ENCODE data around the gene SPECC1. TPM values are rescaled to one million over a fixed set of nuclear protein-coding genes. Genes with fewer than 3 reads are reported as not detected.

Gene SPECC1
- total RNA-seq, 1 donor from 2014 or later = 10.1 TPM

DNA sequence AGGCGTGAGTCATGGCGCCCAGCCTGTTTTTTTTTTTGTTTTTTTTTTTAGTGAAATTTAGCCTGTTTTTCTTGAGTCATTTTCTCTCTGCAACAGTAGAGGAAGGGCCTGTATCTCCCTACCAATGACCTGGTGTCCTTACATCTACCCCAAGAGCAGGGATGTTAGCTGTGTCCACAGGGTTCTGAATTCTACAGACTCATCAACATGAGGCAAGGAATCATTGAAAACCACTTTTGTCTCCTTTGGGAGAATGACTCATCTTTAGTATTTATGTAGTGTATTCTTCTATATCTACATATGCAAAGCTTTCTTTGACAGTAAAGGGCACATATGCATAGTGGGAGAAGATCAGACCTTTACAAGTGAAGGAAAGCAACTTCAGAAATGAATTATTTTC is 105.3 kb downstream of the SPECC1 start:
- intact Hi-C loops (cut with DNase I) = no loop called here
- no peak for DNase-seq (ENCODE audit: low spot score)

DNA sequence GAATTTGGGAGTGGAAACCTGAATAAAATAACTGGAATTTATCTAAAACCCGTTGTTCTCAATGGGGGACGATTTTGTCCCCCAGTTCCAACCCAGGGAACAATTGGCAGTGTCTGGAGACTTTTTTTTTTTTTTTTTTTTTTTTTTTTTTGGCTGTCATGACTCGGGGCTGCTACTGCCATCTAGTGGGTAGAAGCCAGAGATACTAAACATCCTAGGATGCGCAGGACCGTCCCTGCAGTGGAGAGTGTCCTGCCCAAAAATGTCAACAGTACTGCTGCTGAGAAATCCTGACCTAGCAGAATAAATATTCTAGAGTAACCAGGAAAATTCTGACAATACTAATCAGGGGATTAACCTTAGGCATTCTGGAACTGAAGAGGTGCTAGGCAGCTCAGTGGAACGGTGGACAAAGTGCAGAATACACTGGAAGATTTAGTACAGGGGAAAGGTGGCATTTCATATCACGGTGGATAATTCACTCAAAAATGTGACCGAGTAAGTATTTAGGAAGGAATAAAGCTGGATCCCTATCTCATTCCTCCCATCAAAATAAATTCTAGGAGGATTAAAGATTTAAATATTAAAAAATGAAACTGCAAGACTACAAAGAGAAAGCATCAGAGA is 107.6 kb downstream of the SPECC1 start:
- intact Hi-C loops (cut with DNase I) = loop anchor here (2.0 to 5.0 kb wide), 2 partner anchors 109 to 124 kb away; partner anchors contain the start of gene SPECC1
- no peak for DNase-seq (ENCODE audit: low spot score)

- DNase-seq (ENCODE audit: low spot score) = no peak
- intact Hi-C loops (cut with DNase I) = loop anchor here (5.0 kb wide), 1 partner anchor 111 kb away; the partner anchor contains the start of gene SPECC1
These were observed 109.1 kb downstream of the SPECC1 start for GRCh38 chr17:20118280-20118679.

DNA sequence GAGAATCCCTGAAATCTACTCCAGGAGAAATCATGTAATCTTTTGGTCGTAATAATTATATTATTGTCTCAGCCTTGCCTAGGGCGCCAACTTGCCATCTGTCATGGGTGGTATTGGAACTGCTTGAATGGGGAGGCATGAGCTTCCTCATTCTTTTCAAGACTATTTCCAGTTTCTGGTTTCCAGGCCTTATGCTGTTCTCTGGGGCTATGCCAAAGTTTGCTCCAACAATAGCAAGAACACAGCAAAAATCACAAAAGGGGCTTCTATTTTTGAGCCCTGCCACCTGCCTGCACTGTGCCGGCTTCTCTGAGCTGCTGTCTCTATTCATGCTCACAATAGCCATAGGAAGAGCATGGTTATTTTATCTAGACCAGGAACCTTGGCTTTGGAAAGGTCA is 111.7 kb downstream of the SPECC1 start:
- DNase-seq (ENCODE audit: low spot score) = no peak
- intact Hi-C loops (cut with DNase I) = loop anchor here (5.0 kb wide), 2 partner anchors 106 to 196 kb away; no protein-coding TSS in a partner anchor

DNA sequence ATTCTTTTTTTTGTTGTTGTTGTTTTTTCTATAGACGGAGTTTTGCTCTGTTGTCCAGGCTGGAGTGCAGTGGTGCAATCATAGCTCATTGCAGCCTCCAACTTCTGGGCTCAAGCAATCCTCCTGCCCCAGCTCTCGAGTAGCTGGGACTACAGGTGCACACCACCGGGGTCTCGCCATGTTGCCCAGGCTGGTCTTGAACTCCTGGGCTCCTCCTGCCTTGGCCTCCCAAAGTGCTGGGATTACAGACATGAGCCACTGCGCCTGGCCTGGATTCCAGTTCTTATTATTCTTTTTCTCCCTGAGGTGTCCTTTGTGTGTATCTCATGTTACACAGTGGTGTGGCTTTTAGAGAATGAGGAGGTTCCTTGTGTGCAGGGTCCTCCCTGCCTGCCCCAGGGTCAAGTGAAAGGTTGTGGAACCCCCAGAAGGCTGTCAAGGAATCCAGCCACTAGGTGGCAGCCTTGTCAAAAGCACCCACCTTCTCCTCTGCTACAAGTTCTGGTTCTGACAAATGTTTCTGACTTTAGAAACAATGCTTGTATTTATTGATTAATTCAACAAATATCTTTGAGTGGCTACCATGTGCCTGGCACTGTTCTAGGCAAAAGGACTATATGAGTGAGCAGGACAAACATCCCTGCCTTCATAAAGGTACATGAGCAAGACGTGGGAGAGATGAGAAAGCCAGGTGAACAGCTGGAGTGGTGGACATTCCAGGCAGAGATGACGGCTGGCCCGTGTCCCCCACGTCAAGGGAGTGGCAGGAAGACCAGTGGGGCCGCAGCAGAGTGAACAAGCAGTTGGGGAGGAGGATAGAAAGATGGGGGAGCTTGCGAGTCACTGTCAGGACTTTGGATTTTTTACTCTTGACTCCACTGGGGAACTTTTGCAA is 112.4 kb downstream of the SPECC1 start:
- intact Hi-C loops (cut with DNase I) = loop anchor here (5.0 kb wide), 2 partner anchors 106 to 196 kb away; no protein-coding TSS in a partner anchor
- DNase-seq (ENCODE audit: low spot score) = no peak

DNA sequence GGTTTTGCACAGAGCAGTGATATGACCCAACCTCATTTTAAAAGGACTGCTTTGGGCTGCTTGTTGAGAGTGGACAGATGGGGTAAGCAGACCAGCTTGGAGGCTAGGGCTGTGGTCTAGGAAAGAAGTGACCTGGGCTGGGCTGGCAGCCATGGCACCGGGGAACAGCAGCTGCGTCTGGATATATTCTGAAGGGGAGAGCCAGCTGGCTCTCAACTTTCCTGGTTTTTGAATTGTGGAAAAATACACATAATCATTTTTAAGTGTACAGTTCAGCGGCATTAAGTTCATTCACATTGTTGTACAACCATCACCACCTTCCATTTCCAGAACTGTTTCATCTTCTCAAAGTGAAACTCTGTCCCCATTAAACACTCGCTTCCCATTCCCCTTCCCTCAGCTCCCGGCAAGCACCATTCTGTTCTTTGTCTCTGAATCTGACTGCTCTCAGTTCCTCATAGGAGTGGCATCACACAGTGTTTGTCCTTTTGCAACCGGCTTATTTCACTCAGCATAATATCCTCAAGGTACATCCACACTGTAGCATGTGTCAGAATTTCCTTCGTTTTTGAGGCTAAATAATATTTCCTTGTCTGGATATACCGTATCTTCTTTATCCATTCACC is 113.2 kb downstream of the SPECC1 start:
- intact Hi-C loops (cut with DNase I) = loop anchor here (5.0 kb wide), 2 partner anchors 105 to 195 kb away; no protein-coding TSS in a partner anchor
- no peak for DNase-seq (ENCODE audit: low spot score)

DNA sequence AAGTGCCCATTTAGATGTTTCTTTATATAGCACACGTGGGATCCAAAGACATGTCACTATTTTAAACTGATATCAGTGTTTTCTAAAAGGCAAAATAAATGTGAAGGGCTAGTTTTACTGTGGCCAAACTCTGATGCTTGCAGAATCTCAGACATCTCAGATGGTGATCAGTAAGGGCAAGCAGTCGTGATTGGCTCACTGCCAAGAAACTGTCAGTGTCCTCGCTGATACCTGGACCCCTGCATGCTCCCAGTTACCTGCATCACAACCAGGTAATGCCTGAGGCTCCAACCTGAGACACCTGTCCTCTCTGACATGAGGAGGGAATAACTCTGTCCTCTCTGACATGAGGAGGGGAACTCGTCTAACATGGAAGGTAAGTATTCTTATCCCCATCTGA is 114.0 kb downstream of the SPECC1 start:
- DNase-seq (ENCODE audit: low spot score) = no peak
- intact Hi-C loops (cut with DNase I) = loop anchor here (5.0 kb wide), 2 partner anchors 104 to 194 kb away; no protein-coding TSS in a partner anchor

- no peak for DNase-seq (ENCODE audit: low spot score)
- intact Hi-C loops (cut with DNase I) = no loop called here
These were observed 116.6 kb downstream of the SPECC1 start for GRCh38 chr17:20125724-20126123.

DNA sequence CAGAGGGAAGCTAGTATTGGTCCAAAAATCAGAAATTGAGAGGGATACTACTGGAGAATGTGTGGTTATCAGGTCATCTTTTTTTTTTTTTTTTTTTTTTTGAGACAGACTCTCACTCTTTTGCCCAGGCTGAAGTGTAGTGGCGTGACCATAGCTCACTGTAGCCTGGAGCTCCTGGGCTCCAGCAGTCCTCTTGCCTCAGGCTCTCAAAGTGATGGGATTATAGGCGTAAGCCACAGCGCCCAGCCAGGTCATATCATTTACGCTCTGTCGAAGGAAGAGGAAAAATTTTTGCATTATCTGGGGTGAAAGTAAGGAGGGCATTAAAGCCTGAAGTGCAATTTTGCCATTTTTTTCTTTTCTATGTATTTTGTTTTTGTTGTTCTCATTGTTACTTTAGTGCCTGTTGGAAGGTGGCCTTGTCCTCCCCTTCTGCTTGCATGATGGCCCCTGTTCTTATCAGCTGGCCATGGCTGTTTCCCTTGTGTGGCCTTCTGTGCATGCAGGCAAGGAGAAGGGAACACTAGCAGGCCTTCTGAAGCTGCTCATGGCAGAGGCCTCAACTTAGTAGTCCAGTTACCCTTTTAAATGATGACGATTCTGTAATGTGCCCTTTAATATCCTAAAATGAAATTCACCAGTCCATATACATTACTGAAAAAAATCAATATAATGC is 118.3 kb downstream of the SPECC1 start:
- intact Hi-C loops (cut with DNase I) = no loop called here
- DNase-seq (ENCODE audit: low spot score) = no peak

- DNase-seq (ENCODE audit: low spot score) = no peak
- intact Hi-C loops (cut with DNase I) = no loop called here
These were observed 119.0 kb downstream of the SPECC1 start for GRCh38 chr17:20128036-20128667.

GRCh38 chr17:20133517-20133916 is 124.4 kb downstream of the SPECC1 start:
- no peak for DNase-seq (ENCODE audit: low spot score)
- intact Hi-C loops (cut with DNase I) = no loop called here

GRCh38 chr17:20141198-20141972 is 132.2 kb downstream of the SPECC1 start:
- no peak for DNase-seq (ENCODE audit: low spot score)
- intact Hi-C loops (cut with DNase I) = no loop called here

DNA sequence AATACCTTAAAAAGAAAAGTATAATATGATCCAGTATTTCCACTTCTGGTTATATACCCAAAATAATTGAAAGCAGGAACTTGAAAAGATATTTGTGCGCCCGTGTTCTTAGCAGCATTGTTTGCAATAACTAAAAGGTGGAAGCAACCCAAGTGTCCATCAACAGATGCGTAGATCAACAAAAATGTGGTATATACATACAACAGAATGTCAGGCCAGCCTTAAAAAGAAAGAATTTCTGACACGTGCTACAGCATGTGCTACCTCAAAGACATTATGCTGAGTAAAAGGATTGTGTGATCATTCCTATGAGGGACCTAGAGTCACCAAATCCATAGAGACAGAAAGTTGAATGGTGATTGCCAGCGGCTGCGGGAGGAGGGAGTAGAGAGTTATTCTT is 133.1 kb downstream of the SPECC1 start:
- intact Hi-C loops (cut with DNase I) = no loop called here
- no peak for DNase-seq (ENCODE audit: low spot score)

GRCh38 chr17:20143740-20144139 is 134.6 kb downstream of the SPECC1 start:
- intact Hi-C loops (cut with DNase I) = no loop called here
- DNase-seq (ENCODE audit: low spot score) = no peak

GRCh38 chr17:20145567-20145966 is 136.4 kb downstream of the SPECC1 start:
- intact Hi-C loops (cut with DNase I) = no loop called here
- no peak for DNase-seq (ENCODE audit: low spot score)

GRCh38 chr17:20149251-20149650 is 140.1 kb downstream of the SPECC1 start:
- intact Hi-C loops (cut with DNase I) = no loop called here

GRCh38 chr17:20151174-20151573 is 142.0 kb downstream of the SPECC1 start:
- no peak for DNase-seq (ENCODE audit: low spot score)
- intact Hi-C loops (cut with DNase I) = no loop called here

More at GRCh38 chr17:20149251-20149650, 140.1 kb downstream of the SPECC1 start:
- no peak for DNase-seq (ENCODE audit: low spot score)

DNA sequence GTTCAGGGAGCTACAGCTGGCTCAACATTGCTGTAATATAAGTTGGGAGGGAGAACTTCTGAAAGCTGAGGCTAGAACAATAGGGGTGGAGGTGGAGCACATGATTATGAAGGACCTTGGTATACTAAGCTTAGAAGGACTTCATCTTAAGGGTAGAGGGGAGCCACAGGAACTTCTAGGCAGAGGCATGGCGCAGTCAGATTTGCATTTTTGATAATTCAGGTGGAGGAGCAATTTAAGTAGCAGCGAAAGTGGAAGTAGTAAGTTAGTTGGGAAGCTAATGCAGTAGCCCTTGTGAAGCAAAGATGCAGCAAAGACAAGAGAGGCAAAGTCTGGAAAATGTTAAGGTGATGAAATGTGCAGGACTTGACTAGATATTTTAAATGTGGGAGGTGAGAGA is 144.1 kb downstream of the SPECC1 start:
- DNase-seq (ENCODE audit: low spot score) = no peak
- intact Hi-C loops (cut with DNase I) = no loop called here

Measured in cardiac septum (tissue), 1 donor.